Right atrium auricular region (tissue), 2 donors: ENCODE measurements around the gene TCF7L2. TPM values are rescaled to one million over a fixed set of nuclear protein-coding genes. Genes with fewer than 3 reads are reported as not detected.

Experiments
- DNase-seq: peaks from one replicate; pipeline ENCODE4 v3.0.0-alpha.2; 2019; ENCODE audit warnings: low spot score
- H3K27ac ChIP-seq, 2 donors: fragments of 200-600 bp; sonication (generic); 1 replicate in 1 of 2; 2 replicates in 1 of 2; pipeline ENCODE4 v1.5.1; 2016 to 2019
- H3K27me3 ChIP-seq, 2 donors: fragments of 200-600 bp; sonication (generic); one replicate each; pipeline versions ENCODE4 v1.5.1 to v1.6.0; 2017 to 2019
- H3K36me3 ChIP-seq: fragments of 200-600 bp; sonication (generic); one replicate; pipeline ENCODE4 v1.5.1; 2016
- H3K4me1 ChIP-seq, 2 donors: fragments of 200-600 bp; sonication (generic); one replicate each; pipeline versions ENCODE4 v1.5.1 to v1.6.0; 2017 to 2019
- H3K4me3 ChIP-seq, 2 donors: fragments of 200-600 bp; sonication (generic); 1 replicate in 1 of 2; 2 replicates in 1 of 2; pipeline ENCODE4 v1.5.1; 2017 to 2019; ENCODE audit warnings: mild to moderate bottlenecking in 1 of 2, moderate library complexity in 1 of 2
- H3K9me3 ChIP-seq, 2 donors: fragments of 200-600 bp; sonication (generic); one replicate each; pipeline ENCODE4 v1.5.1; 2019
- CTCF ChIP-seq, 2 donors: fragments of 200-600 bp; sonication (generic); IDR thresholded peaks; one replicate each; pipeline ENCODE4 v1.5.1; 2019; ENCODE audit warnings: antibody characterized with exemption in 2 of 2
- total RNA-seq, 2 donors: library from RNA; depleted of rRNA; stranded (reverse); fragments of >200 nt; gene quantifications; one replicate each; pipeline ENCODE4 v1.1.0, GENCODE V29; 2016

The TCF7L2 gene
- total RNA-seq, 2 donors from 2014 or later, result 8.5 to 11.3 TPM

DNA sequence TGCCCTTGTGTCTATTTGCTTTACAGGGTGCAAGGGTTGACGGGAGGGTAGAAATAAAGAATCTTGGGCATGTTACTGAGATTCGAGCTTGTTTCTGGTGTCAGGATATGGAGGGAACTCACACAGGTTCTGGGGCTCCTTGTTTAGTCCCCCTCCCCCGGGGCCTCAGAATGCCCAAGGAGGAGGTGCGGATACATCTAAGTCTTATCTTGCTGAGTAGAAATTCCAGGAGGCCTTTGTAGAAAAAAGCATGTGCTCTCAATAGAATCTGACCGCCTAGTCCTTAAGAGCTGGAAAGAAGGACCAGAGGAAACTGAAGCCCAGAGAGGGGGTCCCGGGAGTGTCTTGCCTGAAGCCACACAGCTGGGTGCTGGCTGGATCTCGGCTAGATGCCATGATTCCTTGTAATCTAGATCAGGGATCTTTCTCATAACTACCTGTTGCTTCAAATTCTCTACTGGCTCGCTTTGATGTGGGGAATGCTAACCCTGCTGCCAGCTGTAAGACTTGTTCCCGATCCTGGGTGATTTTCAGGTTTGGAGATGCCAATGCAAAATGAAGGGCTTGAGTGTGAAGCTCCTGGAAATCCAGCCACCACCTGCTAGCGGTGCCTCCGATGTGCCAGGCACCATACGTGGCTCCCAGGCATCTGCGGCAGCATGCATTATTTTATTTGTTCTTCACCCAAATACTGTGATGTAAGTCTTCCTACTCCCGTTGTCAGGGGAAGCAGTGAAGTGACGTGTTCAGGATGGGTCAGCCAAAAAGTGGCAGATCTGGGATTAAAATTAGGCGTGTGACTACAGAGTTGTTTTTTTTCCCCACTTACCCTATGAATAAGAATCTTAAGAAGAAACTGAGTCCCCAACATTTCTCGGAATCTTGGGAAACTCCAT lies 226.0 kb downstream of the TCF7L2 start:
- peaks cover 0 to 21% of the 10 kb centered on the region in 2 donors for H3K4me1 ChIP-seq
- H3K27me3 ChIP-seq, result no peaks in the 10 kb centered on the region
- DNase-seq, result no peak
- TF ChIP-seq CTCF (IDR thresholded peaks at IDR 0.05), result no peak
- H3K9me3 ChIP-seq, result no peaks in the 10 kb centered on the region
- peak overlapping the region; percentile 38 to 43 for H3K27ac ChIP-seq
- H3K4me3 ChIP-seq, result no peak overlapping the region
- no peaks in the 10 kb centered on the region for H3K36me3 ChIP-seq

DNA sequence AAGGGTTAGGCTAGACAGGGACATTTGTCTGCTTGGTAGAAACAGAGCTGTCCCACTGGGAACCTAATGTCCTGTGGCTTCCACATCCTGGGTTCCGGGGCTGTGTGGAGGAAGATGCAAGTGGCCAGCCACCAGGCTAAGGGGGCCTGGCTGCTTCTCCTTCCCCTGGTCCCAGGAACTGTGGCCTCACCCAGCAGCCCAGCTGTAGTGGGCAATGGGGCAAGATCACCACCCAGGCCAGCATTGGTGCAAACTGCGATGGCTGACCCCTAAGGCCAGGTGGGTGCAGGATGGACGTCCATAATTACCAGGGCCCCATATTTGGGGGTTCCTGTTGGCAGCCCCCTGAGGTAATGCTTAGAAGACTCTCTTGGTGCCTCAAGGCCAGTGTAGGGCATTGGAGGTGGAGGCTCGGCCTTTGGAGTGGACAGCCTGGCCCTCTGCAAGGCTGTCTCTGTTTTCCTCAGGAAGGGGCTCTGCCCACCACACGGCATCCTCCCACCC lies 226.7 kb downstream of the TCF7L2 start:
- Histone ChIP-seq H3K27ac (peak overlapping the region; percentile 38 to 43), H3K4me1 (peaks cover 0 to 21% of the 10 kb centered on the region in 2 donors), H3K36me3 (no peaks in the 10 kb centered on the region), H3K27me3 (no peaks in the 10 kb centered on the region), H3K9me3 (no peaks in the 10 kb centered on the region), H3K4me3 (no peak overlapping the region)
- no peak for DNase-seq
- TF ChIP-seq CTCF (IDR thresholded peaks at IDR 0.05), result no peak

GRCh38 chr10:113177156-113177935 lies 227.3 kb downstream of the TCF7L2 start:
- no peak for DNase-seq
- peak overlapping the region; percentile 38 to 43 for H3K27ac ChIP-seq
- no peak for TF ChIP-seq CTCF (IDR thresholded peaks at IDR 0.05)

GRCh38 chr10:113177936-113178335 lies 227.9 kb downstream of the TCF7L2 start:
- Histone ChIP-seq H3K4me3 (no peak overlapping the region), H3K9me3 (no peaks in the 10 kb centered on the region)

More at GRCh38 chr10:113177156-113177935, 227.3 kb downstream of the TCF7L2 start:
- peaks cover 0 to 21% of the 10 kb centered on the region in 2 donors for H3K4me1 ChIP-seq
- H3K36me3 ChIP-seq, result no peaks in the 10 kb centered on the region
- no peaks in the 10 kb centered on the region for H3K9me3 ChIP-seq
- no peak overlapping the region for H3K4me3 ChIP-seq
- H3K27me3 ChIP-seq, result no peaks in the 10 kb centered on the region

GRCh38 chr10:113178771-113179170 lies 228.7 kb downstream of the TCF7L2 start:
- Histone ChIP-seq H3K36me3 (no peaks in the 10 kb centered on the region), H3K4me3 (no peak overlapping the region), H3K27ac (peak overlapping the region in 1 of 2 donors; percentile 46)

More at GRCh38 chr10:113177936-113178335, 227.9 kb downstream of the TCF7L2 start:
- Histone ChIP-seq H3K27me3 (no peaks in the 10 kb centered on the region), H3K36me3 (no peaks in the 10 kb centered on the region), H3K27ac (peak overlapping the region; percentile 38 to 43), H3K4me1 (peaks cover 0 to 21% of the 10 kb centered on the region in 2 donors)
- TF ChIP-seq CTCF (IDR thresholded peaks at IDR 0.05), result no peak
- DNase-seq, result no peak

More at GRCh38 chr10:113178771-113179170, 228.7 kb downstream of the TCF7L2 start:
- H3K4me1 ChIP-seq, result peaks cover 0 to 21% of the 10 kb centered on the region in 2 donors
- DNase-seq, result no peak
- TF ChIP-seq CTCF (IDR thresholded peaks at IDR 0.05), result no peak
- no peaks in the 10 kb centered on the region for H3K27me3 ChIP-seq
- H3K9me3 ChIP-seq, result no peaks in the 10 kb centered on the region
